ENCODE results near the gene KCNQ5. TPM values are rescaled to one million over a fixed set of nuclear protein-coding genes. Genes with fewer than 3 reads are reported as not detected.

Gene KCNQ5
- total RNA-seq, 1 experiment from 2014 or later = 9.4 TPM

- ATAC-seq (no peak), DNase-seq (ENCODE audit: low read depth, low spot score) (no peak)
- H3K4me1 ChIP-seq (ENCODE audit: control insufficient read depth, insufficient read depth, low read length) = peaks cover 9% of the 10 kb centered on the region
- no peak overlapping the region for H3K27ac ChIP-seq (ENCODE audit: low read length)
- ChIA-PET CTCF (interaction anchor here (0.6 to 1.7 kb wide), 10 partner anchors 8 to 1033 kb away, joined by 3 to 10 read pairs (median 4); no protein-coding TSS in a partner anchor), POLR2A (no interaction called here)
- H3K9me3 ChIP-seq (ENCODE audit: control insufficient read depth, insufficient read depth, low read depth, low read length) = no peaks in the 10 kb centered on the region
- BruUV-seq (replicated peaks) = no TSS peak
- peak; percentile 76; the same call in 1 of the 2 replicates for TF ChIP-seq CTCF (IDR thresholded peaks at IDR 0.05)
- no peak for TF ChIP-seq REST (IDR thresholded peaks at IDR 0.05; ENCODE audit: insufficient read depth in 1 of 2, low read depth in 2 of 2, low read length in 1 of 2)
- no peaks in the 10 kb centered on the region for H3K36me3 ChIP-seq (ENCODE audit: control insufficient read depth, insufficient read depth, low read length)
- intact Hi-C loops (cut with micrococcal nuclease; ENCODE audit: unreplicated experiment) (loop anchor here (2.0 kb wide), 2 partner anchors 514 to 564 kb away; no protein-coding TSS in a partner anchor), in situ Hi-C loops (cut with HindIII; ENCODE audit: low pct_unique_long_range_greater_than_20kb, low sequenced_read_pairs) (no loop called here)
- no peak overlapping the region for H3K4me3 ChIP-seq (ENCODE audit: low read depth in 2 of 2, low read length in 2 of 2)
- no peaks in the 10 kb centered on the region; the same call in 1 of the 2 replicates for H3K27me3 ChIP-seq (ENCODE audit: control insufficient read depth, insufficient read depth, low read length)
These were observed 5.4 kb upstream of the KCNQ5 start for GRCh38 chr6:72616406-72617015.

GRCh38 chr6:72617721-72618120 is 4.1 kb upstream of the KCNQ5 start:
- no peaks in the 10 kb centered on the region; the same call in 1 of the 2 replicates for H3K27me3 ChIP-seq (ENCODE audit: control insufficient read depth, insufficient read depth, low read length)
- no peak overlapping the region for H3K27ac ChIP-seq (ENCODE audit: low read length)
- no peaks in the 10 kb centered on the region for H3K36me3 ChIP-seq (ENCODE audit: control insufficient read depth, insufficient read depth, low read length)
- CTCF ChIA-PET = no interaction called here
- no peak for ATAC-seq
- intact Hi-C loops (cut with micrococcal nuclease; ENCODE audit: unreplicated experiment) (loop anchor here (2.0 kb wide), 2 partner anchors 513 to 563 kb away; no protein-coding TSS in a partner anchor), in situ Hi-C loops (cut with HindIII; ENCODE audit: low pct_unique_long_range_greater_than_20kb, low sequenced_read_pairs) (no loop called here)
- no peak for DNase-seq (ENCODE audit: low read depth, low spot score)
- BruUV-seq (replicated peaks) = no TSS peak
- H3K4me3 ChIP-seq (ENCODE audit: low read depth in 2 of 2, low read length in 2 of 2) = no peak overlapping the region
- H3K9me3 ChIP-seq (ENCODE audit: control insufficient read depth, insufficient read depth, low read depth, low read length) = no peaks in the 10 kb centered on the region
- TF ChIP-seq SIN3A (IDR thresholded peaks at IDR 0.05; ENCODE audit: borderline replicate concordance, insufficient read depth, low read depth, low read length) (no peak), CTCF (IDR thresholded peaks at IDR 0.05) (no peak), POLR2AphosphoS5 (IDR thresholded peaks at IDR 0.05; ENCODE audit: low read depth, low read length) (no peak), REST (IDR thresholded peaks at IDR 0.05; ENCODE audit: insufficient read depth in 1 of 2, low read depth in 2 of 2, low read length in 1 of 2) (no peak), TCF7L2 (IDR thresholded peaks at IDR 0.05; ENCODE audit: low read depth, low read length) (no peak)
- POLR2A ChIA-PET = no interaction called here
- H3K4me1 ChIP-seq (ENCODE audit: control insufficient read depth, insufficient read depth, low read length) = peaks cover 12% of the 10 kb centered on the region

All from Panc1 (cell line).